AG10803 (cell line): Measurements from ENCODE around the gene BRWD1.
"Not testable (repeated sequence)": the region's sequence is repeated elsewhere in the genome, so short reads cannot be mapped to it uniquely, and the experiment has no call there.

Experiments
- DNase-seq: peaks from one replicate; pipeline ENCODE4 v3.0.0; 2010; ENCODE audit warnings: low read depth
- H3K4me3 ChIP-seq: 2 replicates; pipeline ENCODE4 v1.5.1; 2011; ENCODE audit warnings: mild to moderate bottlenecking, low read length, control low read depth
- CTCF ChIP-seq: conservative IDR thresholded peaks from 2 replicates; pipeline ENCODE4 v1.5.1; 2011; ENCODE audit warnings: mild to moderate bottlenecking, low read length, control low read depth, inconsistent platforms

BRWD1 gene

GRCh38 chr21:39161064-39161463 lies 152.4 kb downstream of the BRWD1 start:
- no peak overlapping the region for H3K4me3 ChIP-seq
- no peak for TF ChIP-seq CTCF
- no peak for DNase-seq

- no peak for DNase-seq
- TF ChIP-seq CTCF, result no peak
- no peak overlapping the region for H3K4me3 ChIP-seq
These were observed 153.9 kb downstream of the BRWD1 start for GRCh38 chr21:39159342-39160063.

GRCh38 chr21:39157241-39157640 lies 156.2 kb downstream of the BRWD1 start:
- DNase-seq, H3K4me3 ChIP-seq: not testable (repeated sequence)

- no peak for DNase-seq
- H3K4me3 ChIP-seq, result no peak overlapping the region
- TF ChIP-seq CTCF, result no peak
These were observed 157.4 kb downstream of the BRWD1 start for GRCh38 chr21:39156024-39156423.

GRCh38 chr21:39155578-39155977 lies 157.9 kb downstream of the BRWD1 start:
- H3K4me3 ChIP-seq, result no peak overlapping the region
- no peak for DNase-seq
- TF ChIP-seq CTCF, result no peak

- DNase-seq, result no peak
- H3K4me3 ChIP-seq, result no peak overlapping the region
- TF ChIP-seq CTCF, result no peak
These were observed 159.6 kb downstream of the BRWD1 start for GRCh38 chr21:39153842-39154241.

- H3K4me3 ChIP-seq, result no peak overlapping the region
- peak; percentile 44 for TF ChIP-seq CTCF
- no peak for DNase-seq
These were observed 160.1 kb downstream of the BRWD1 start for GRCh38 chr21:39153373-39153772.

- no peak overlapping the region for H3K4me3 ChIP-seq
- no peak for TF ChIP-seq CTCF
- DNase-seq, result no peak
These were observed 161.2 kb downstream of the BRWD1 start for GRCh38 chr21:39152271-39152670.
